IMR-90 (cell line): ENCODE data around the gene SLC37A1.

Experiments
- POLR2A ChIP-seq: IDR thresholded peaks from 2 replicates; pipeline ENCODE4 v1.6.1; 2012; ENCODE audit warnings: mild to moderate bottlenecking, low read depth, low read length
- TF ChIP-seq, protein P1 (sequence below): conservative IDR thresholded peaks from 2 replicates; pipeline ENCODE4 v1.5.1; 2012; ENCODE audit warnings: mild to moderate bottlenecking, low read depth, low read length, improper control_type of control experiment

DNA sequence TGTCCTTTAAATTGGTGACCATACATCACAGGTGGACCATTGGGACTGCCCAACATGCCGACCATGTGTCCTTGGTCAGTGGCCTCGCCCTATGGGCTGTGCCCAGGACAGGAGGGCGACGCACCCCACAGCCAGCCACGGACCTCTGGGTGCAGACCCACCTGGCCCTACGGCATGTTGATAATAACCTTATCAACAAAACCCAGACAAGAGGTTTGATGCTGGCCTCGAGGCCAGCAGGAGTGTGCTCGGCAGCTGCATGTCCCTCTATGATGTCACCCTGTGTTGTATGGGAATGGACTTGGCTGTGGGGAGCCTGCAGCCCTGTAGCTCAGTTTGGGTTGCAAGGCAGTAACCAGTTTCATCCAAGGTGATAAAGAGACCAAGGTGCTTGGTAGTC, 32.1 kb downstream of the SLC37A1 start:
- TF ChIP-seq, protein P1, sequence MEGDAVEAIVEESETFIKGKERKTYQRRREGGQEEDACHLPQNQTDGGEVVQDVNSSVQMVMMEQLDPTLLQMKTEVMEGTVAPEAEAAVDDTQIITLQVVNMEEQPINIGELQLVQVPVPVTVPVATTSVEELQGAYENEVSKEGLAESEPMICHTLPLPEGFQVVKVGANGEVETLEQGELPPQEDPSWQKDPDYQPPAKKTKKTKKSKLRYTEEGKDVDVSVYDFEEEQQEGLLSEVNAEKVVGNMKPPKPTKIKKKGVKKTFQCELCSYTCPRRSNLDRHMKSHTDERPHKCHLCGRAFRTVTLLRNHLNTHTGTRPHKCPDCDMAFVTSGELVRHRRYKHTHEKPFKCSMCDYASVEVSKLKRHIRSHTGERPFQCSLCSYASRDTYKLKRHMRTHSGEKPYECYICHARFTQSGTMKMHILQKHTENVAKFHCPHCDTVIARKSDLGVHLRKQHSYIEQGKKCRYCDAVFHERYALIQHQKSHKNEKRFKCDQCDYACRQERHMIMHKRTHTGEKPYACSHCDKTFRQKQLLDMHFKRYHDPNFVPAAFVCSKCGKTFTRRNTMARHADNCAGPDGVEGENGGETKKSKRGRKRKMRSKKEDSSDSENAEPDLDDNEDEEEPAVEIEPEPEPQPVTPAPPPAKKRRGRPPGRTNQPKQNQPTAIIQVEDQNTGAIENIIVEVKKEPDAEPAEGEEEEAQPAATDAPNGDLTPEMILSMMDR: no peak
- TF ChIP-seq POLR2A: no peak
